ENCODE data around the gene ZC3H10. TPM values are rescaled to one million over a fixed set of nuclear protein-coding genes. Genes with fewer than 3 reads are reported as not detected.

ZC3H10 gene
- total and polyA plus RNA-seq, 2 of the 13 experiments (the other 11 are each of a cell fraction or from before 2014, with no cell fraction given), result 0.70 to 2.3 TPM

- TF ChIP-seq, protein P1, sequence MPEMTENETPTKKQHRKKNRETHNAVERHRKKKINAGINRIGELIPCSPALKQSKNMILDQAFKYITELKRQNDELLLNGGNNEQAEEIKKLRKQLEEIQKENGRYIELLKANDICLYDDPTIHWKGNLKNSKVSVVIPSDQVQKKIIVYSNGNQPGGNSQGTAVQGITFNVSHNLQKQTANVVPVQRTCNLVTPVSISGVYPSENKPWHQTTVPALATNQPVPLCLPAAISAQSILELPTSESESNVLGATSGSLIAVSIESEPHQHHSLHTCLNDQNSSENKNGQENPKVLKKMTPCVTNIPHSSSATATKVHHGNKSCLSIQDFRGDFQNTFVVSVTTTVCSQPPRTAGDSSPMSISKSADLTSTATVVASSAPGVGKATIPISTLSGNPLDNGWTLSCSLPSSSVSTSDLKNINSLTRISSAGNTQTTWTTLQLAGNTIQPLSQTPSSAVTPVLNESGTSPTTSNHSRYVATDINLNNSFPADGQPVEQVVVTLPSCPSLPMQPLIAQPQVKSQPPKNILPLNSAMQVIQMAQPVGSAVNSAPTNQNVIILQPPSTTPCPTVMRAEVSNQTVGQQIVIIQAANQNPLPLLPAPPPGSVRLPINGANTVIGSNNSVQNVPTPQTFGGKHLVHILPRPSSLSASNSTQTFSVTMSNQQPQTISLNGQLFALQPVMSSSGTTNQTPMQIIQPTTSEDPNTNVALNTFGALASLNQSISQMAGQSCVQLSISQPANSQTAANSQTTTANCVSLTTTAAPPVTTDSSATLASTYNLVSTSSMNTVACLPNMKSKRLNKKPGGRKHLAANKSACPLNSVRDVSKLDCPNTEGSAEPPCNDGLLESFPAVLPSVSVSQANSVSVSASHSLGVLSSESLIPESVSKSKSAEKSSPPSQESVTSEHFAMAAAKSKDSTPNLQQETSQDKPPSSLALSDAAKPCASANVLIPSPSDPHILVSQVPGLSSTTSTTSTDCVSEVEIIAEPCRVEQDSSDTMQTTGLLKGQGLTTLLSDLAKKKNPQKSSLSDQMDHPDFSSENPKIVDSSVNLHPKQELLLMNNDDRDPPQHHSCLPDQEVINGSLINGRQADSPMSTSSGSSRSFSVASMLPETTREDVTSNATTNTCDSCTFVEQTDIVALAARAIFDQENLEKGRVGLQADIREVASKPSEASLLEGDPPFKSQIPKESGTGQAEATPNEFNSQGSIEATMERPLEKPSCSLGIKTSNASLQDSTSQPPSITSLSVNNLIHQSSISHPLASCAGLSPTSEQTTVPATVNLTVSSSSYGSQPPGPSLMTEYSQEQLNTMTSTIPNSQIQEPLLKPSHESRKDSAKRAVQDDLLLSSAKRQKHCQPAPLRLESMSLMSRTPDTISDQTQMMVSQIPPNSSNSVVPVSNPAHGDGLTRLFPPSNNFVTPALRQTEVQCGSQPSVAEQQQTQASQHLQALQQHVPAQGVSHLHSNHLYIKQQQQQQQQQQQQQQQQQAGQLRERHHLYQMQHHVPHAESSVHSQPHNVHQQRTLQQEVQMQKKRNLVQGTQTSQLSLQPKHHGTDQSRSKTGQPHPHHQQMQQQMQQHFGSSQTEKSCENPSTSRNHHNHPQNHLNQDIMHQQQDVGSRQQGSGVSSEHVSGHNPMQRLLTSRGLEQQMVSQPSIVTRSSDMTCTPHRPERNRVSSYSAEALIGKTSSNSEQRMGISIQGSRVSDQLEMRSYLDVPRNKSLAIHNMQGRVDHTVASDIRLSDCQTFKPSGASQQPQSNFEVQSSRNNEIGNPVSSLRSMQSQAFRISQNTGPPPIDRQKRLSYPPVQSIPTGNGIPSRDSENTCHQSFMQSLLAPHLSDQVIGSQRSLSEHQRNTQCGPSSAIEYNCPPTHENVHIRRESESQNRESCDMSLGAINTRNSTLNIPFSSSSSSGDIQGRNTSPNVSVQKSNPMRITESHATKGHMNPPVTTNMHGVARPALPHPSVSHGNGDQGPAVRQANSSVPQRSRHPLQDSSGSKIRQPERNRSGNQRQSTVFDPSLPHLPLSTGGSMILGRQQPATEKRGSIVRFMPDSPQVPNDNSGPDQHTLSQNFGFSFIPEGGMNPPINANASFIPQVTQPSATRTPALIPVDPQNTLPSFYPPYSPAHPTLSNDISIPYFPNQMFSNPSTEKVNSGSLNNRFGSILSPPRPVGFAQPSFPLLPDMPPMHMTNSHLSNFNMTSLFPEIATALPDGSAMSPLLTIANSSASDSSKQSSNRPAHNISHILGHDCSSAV (CRISPR knock-in tag; IDR thresholded peaks at IDR 0.05; ENCODE audit: borderline replicate concordance), result peak; percentile 85; the same call in 1 of the 2 replicates
- TF ChIP-seq ZNF407 (CRISPR knock-in tag; IDR thresholded peaks at IDR 0.05; ENCODE audit: not compliant biosample characterization) (peak; percentile 29), ZNF607 (CRISPR knock-in tag; IDR thresholded peaks at IDR 0.05; ENCODE audit: borderline replicate concordance) (peak; percentile 47; the same call in 1 of the 2 replicates), ZNF230 (CRISPR knock-in tag; IDR thresholded peaks at IDR 0.05) (peak; percentile 67; the same call in 1 of the 2 replicates), IRF2 (CRISPR knock-in tag; IDR thresholded peaks at IDR 0.05) (peak; percentile 64; the same call in 1 of the 2 replicates), GATAD2A (CRISPR knock-in tag; IDR thresholded peaks at IDR 0.05) (0 out of 2 replicates have a peak, but pooled peaks have one; percentile 21), SP2 (CRISPR knock-in tag; IDR thresholded peaks at IDR 0.05) (peak; percentile 82)
- TF ChIP-seq, protein P2, sequence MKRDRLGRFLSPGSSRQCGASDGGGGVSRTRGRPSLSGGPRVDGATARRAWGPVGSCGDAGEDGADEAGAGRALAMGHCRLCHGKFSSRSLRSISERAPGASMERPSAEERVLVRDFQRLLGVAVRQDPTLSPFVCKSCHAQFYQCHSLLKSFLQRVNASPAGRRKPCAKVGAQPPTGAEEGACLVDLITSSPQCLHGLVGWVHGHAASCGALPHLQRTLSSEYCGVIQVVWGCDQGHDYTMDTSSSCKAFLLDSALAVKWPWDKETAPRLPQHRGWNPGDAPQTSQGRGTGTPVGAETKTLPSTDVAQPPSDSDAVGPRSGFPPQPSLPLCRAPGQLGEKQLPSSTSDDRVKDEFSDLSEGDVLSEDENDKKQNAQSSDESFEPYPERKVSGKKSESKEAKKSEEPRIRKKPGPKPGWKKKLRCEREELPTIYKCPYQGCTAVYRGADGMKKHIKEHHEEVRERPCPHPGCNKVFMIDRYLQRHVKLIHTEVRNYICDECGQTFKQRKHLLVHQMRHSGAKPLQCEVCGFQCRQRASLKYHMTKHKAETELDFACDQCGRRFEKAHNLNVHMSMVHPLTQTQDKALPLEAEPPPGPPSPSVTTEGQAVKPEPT (CRISPR knock-in tag; IDR thresholded peaks at IDR 0.05; ENCODE audit: low read depth), result 0 out of 2 replicates have a peak, but pooled peaks have one; percentile 37
These were observed 10.0 kb downstream of the ZC3H10 start, which contains the start of gene ESYT1 (continued) for GRCh38 chr12:56127888-56128669.

Measured in HepG2 (cell line).